PC-3 (cell line): ENCODE data around the gene PLXNA4. TPM values are rescaled to one million over a fixed set of nuclear protein-coding genes. Genes with fewer than 3 reads are reported as not detected.

Experiments
- ATAC-seq: fragments of 200-7000 bp; cut with Tn5 transposase; 2 replicates; pipeline ENCODE4 v1.9.1; 2020; ENCODE audit warnings: mild to moderate bottlenecking, moderate library complexity
- BruUV-seq: library from RNA; stranded (reverse); fragments of 400-500 nt; replicated peaks from 2 replicates; lab custom pipeline; 2021; lab: Mats Ljungman, UMichigan
- CTCF ChIA-PET: fragments of 300-600 bp; sonication (Branson Sonifier 250); formaldehyde crosslinking; loops from one replicate; lab custom pipeline; 2022; ENCODE audit warnings: antibody characterized with exemption; lab: Charles Lee
- POLR2A ChIA-PET: fragments of 300-600 bp; sonication (Branson Sonifier 250); formaldehyde crosslinking; loops from one replicate; lab custom pipeline; 2022; ENCODE audit warnings: antibody characterized with exemption; ENCODE audit not compliant: unreplicated experiment; lab: Charles Lee
- DNase-seq: peaks from one replicate; pipeline ENCODE4 v3.0.0-alpha.2; 2015
- H2AFZ ChIP-seq: fragments of 300-600 bp; sonication (generic); 2 replicates; pipeline ENCODE4 v1.6.0; 2016; ENCODE audit warnings: antibody characterized with exemption, low read length
- H3F3A ChIP-seq: fragments of 300-600 bp; sonication (generic); one replicate; pipeline ENCODE4 v1.6.0; 2017; ENCODE audit warnings: antibody characterized with exemption, low read length, control low read depth, mild to moderate bottlenecking; ENCODE audit not compliant: unreplicated experiment
- H3K27ac ChIP-seq: fragments of 300-600 bp; sonication (generic); 2 replicates; pipeline ENCODE4 v1.5.1; 2016; ENCODE audit warnings: mild to moderate bottlenecking, low read length
- H3K27me3 ChIP-seq: fragments of 300-600 bp; sonication (generic); 2 replicates; pipeline ENCODE4 v1.6.1; 2016; ENCODE audit warnings: low read length, mixed read lengths
- H3K36me3 ChIP-seq: fragments of 300-600 bp; sonication (generic); 2 replicates; pipeline ENCODE4 v1.6.1; 2016; ENCODE audit warnings: low read depth, mixed run types, low read length, mixed read lengths
- H3K4me1 ChIP-seq: fragments of 300-600 bp; sonication (generic); 2 replicates; pipeline ENCODE4 v1.5.1; 2016; ENCODE audit warnings: low read length; ENCODE audit not compliant: insufficient read depth
- H3K4me2 ChIP-seq: fragments of 300-600 bp; sonication (generic); 2 replicates; pipeline ENCODE4 v1.6.0; 2016; ENCODE audit warnings: low read length
- H3K4me3 ChIP-seq: fragments of 300-600 bp; sonication (generic); 2 replicates; pipeline ENCODE4 v1.5.1; 2016; ENCODE audit warnings: mild to moderate bottlenecking, low read length, mixed read lengths
- H3K79me2 ChIP-seq: fragments of 300-600 bp; sonication (generic); 2 replicates; pipeline ENCODE4 v1.6.1; 2017; ENCODE audit warnings: low read length, mixed read lengths
- H3K9ac ChIP-seq: fragments of 300-600 bp; sonication (generic); 2 replicates; pipeline ENCODE4 v1.6.0; 2016; ENCODE audit warnings: mild to moderate bottlenecking, low read length
- H3K9me2 ChIP-seq: fragments of 300-600 bp; sonication (generic); replicated peaks from 2 replicates; pipeline ENCODE4 v1.6.1; 2016; ENCODE audit warnings: mixed run types, low read length, mixed read lengths
- H3K9me3 ChIP-seq: fragments of 300-600 bp; sonication (generic); 2 replicates; pipeline ENCODE4 v1.6.1; 2016; ENCODE audit warnings: low read length, mixed read lengths
- H4K20me1 ChIP-seq: fragments of 300-600 bp; sonication (generic); 2 replicates; pipeline ENCODE4 v1.6.1; 2016; ENCODE audit warnings: low read length, mixed read lengths
- CTCF ChIP-seq: fragments of 300-600 bp; sonication (generic); conservative IDR thresholded peaks from 2 replicates; pipeline ENCODE4 v1.5.1; 2017; ENCODE audit warnings: antibody characterized with exemption, low read depth, mild to moderate bottlenecking, low read length
- EZH2 ChIP-seq: fragments of 300-600 bp; sonication (generic); IDR thresholded peaks from one replicate; pipeline ENCODE4 v1.6.1; 2017; ENCODE audit warnings: antibody characterized with exemption, mild to moderate bottlenecking, low read length; ENCODE audit not compliant: unreplicated experiment
- EZH2phosphoT487 ChIP-seq: fragments of 300-600 bp; sonication (generic); IDR thresholded peaks from 2 replicates; pipeline ENCODE4 v1.6.1; 2018; ENCODE audit warnings: mild to moderate bottlenecking, antibody characterized with exemption, low read length, borderline replicate concordance
- intact Hi-C: fragments of 100-400 bp; cut with micrococcal nuclease; formaldehyde crosslinking; loops from 2 replicates; pipeline ENCODE4 v1.9.0; 2023
- total RNA-seq: library from RNA; depleted of rRNA; stranded (reverse); fragments of >200 nt; gene quantifications from 2 replicates; pipeline ENCODE4 v1.2.3, GENCODE V29; 2014

The PLXNA4 gene
- total RNA-seq, 1 experiment from 2014 or later = 1.2 TPM

GRCh38 chr7:132262160-132262470, 314.2 kb downstream of the PLXNA4 start:
- Histone ChIP-seq H3K9me2 (no peaks in the 10 kb centered on the region), H3K9ac (no peak overlapping the region), H2AFZ (no peak overlapping the region), H3K4me1 (no peaks in the 10 kb centered on the region), H3K27ac (no peak overlapping the region), H3K27me3 (peaks cover 3% of the 10 kb centered on the region), H3K79me2 (no peaks in the 10 kb centered on the region), H3F3A (no peaks in the 10 kb centered on the region), H3K36me3 (no peaks in the 10 kb centered on the region), H3K4me2 (no peak overlapping the region), H3K4me3 (no peak overlapping the region), H4K20me1 (no peaks in the 10 kb centered on the region), H3K9me3 (no peaks in the 10 kb centered on the region)
- intact Hi-C loops = no loop called here
- TF ChIP-seq EZH2phosphoT487 (no peak), EZH2 (no peak), CTCF (no peak)
- ChIA-PET POLR2A (no interaction called here), CTCF (no interaction called here)
- BruUV-seq = no TSS peak
- no peak for ATAC-seq
- no peak for DNase-seq

- no peaks in the 10 kb centered on the region for H3K4me1 ChIP-seq
- POLR2A ChIA-PET = no interaction called here
- no TSS peak for BruUV-seq
Observed at GRCh38 chr7:132261327-132262159, 314.7 kb downstream of the PLXNA4 start.

More at GRCh38 chr7:132261327-132262159, 314.7 kb downstream of the PLXNA4 start:
- no peaks in the 10 kb centered on the region for H3K36me3 ChIP-seq
- H4K20me1 ChIP-seq = no peaks in the 10 kb centered on the region
- H3K4me2 ChIP-seq = no peak overlapping the region
- intact Hi-C loops = no loop called here
- no peak overlapping the region for H3K4me3 ChIP-seq
- CTCF ChIA-PET = no interaction called here
- no peak overlapping the region for H3K27ac ChIP-seq
- peaks cover 3% of the 10 kb centered on the region for H3K27me3 ChIP-seq
- H3K9me3 ChIP-seq = no peaks in the 10 kb centered on the region
- no peaks in the 10 kb centered on the region for H3K79me2 ChIP-seq
- no peak overlapping the region for H2AFZ ChIP-seq
- DNase-seq (no peak), ATAC-seq (no peak)
- H3K9ac ChIP-seq = no peak overlapping the region
- no peaks in the 10 kb centered on the region for H3F3A ChIP-seq
- TF ChIP-seq EZH2phosphoT487 (no peak), EZH2 (no peak), CTCF (no peak)
- H3K9me2 ChIP-seq = no peaks in the 10 kb centered on the region
